Measurements from ENCODE around the gene PDGFB. TPM values are rescaled to one million over a fixed set of nuclear protein-coding genes. Genes with fewer than 3 reads are reported as not detected.

PDGFB gene
- total RNA-seq, 1 experiment from 2014 or later, result 9.2 TPM

DNA sequence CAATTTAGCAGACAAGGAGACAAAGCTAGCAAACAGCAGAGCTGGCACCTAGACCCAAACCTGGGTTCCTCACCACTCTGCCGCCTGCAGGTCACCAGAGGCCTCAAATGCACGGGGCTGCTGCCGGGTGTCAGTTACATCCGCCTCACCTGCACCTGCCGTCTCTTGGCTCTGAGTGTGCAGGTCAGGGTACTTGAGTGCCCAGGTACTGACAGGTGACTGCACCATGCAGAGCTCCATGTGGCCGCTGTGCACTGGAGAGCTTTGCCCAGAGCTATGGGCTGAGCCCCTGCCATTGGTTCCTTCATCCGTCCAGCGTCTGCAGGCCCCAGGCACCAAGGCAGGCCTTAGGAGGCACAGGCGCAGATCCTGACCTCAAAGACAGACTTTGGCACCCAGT lies 35.0 kb downstream of the PDGFB start (continued):
- TF ChIP-seq, protein P1, sequence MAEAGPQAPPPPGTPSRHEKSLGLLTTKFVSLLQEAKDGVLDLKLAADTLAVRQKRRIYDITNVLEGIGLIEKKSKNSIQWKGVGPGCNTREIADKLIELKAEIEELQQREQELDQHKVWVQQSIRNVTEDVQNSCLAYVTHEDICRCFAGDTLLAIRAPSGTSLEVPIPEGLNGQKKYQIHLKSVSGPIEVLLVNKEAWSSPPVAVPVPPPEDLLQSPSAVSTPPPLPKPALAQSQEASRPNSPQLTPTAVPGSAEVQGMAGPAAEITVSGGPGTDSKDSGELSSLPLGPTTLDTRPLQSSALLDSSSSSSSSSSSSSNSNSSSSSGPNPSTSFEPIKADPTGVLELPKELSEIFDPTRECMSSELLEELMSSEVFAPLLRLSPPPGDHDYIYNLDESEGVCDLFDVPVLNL (CRISPR knock-in tag; IDR thresholded peaks at IDR 0.05; ENCODE audit: borderline replicate concordance, low read depth), result no peak
- TF ChIP-seq ZNF416 (CRISPR knock-in tag; IDR thresholded peaks at IDR 0.05) (no peak), GTF2I (CRISPR knock-in tag; conservative IDR thresholded peaks at IDR 0.05) (no peak), ZBTB21 (CRISPR knock-in tag; IDR thresholded peaks at IDR 0.05; ENCODE audit: borderline replicate concordance) (no peak), ESRRA (CRISPR knock-in tag; IDR thresholded peaks at IDR 0.05; ENCODE audit: borderline replicate concordance) (no peak), KAT7 (CRISPR knock-in tag; IDR thresholded peaks at IDR 0.05; ENCODE audit: borderline replicate concordance) (no peak)

DNA sequence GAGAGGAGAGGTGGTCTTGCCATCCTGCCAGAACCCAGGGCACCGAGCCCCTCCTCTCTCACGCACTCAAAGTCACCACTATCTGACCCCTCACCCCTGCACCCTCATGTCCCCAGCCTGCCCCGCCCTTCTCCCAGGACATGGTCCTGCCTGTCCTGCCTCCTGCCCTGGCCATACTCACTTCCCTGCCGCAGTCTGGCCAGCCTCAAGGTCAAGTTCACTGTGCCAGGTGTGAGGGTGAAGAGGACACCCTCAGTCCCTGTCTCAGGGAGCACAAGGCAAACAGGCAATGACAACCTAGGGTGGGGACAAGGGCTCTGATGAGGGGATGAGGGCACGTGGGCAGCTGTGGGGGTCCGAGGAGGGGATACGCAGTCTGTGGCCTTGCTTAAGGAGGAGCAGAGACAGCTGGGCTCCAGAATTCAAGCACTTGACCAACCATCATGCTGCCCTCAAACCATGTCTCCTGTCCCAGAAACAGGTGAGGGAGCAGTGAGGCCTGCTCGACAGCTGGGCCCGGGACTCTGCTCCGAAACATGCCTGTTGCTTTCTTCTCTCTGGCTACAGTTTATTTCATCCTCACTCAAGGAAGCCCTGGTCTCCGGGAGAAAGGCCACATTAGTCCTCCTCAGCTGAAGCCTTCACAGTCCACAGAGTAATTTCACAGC lies 36.6 kb downstream of the PDGFB start:
- TF ChIP-seq, protein P2, sequence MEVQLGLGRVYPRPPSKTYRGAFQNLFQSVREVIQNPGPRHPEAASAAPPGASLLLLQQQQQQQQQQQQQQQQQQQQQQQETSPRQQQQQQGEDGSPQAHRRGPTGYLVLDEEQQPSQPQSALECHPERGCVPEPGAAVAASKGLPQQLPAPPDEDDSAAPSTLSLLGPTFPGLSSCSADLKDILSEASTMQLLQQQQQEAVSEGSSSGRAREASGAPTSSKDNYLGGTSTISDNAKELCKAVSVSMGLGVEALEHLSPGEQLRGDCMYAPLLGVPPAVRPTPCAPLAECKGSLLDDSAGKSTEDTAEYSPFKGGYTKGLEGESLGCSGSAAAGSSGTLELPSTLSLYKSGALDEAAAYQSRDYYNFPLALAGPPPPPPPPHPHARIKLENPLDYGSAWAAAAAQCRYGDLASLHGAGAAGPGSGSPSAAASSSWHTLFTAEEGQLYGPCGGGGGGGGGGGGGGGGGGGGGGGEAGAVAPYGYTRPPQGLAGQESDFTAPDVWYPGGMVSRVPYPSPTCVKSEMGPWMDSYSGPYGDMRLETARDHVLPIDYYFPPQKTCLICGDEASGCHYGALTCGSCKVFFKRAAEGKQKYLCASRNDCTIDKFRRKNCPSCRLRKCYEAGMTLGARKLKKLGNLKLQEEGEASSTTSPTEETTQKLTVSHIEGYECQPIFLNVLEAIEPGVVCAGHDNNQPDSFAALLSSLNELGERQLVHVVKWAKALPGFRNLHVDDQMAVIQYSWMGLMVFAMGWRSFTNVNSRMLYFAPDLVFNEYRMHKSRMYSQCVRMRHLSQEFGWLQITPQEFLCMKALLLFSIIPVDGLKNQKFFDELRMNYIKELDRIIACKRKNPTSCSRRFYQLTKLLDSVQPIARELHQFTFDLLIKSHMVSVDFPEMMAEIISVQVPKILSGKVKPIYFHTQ (CRISPR knock-in tag; IDR thresholded peaks at IDR 0.05), result no peak
- no peak for TF ChIP-seq KAT7 (CRISPR knock-in tag; IDR thresholded peaks at IDR 0.05; ENCODE audit: borderline replicate concordance)
- no peak overlapping the region for H3K4me3 Mint-ChIP-seq
- no peak for DNase-seq (ENCODE audit: low spot score)
- ChIA-PET CTCF (interaction anchor here (0.7 to 1.1 kb wide), 2 partner anchors 33 to 1724 kb away, joined by 3 read pairs; no protein-coding TSS in a partner anchor), POLR2A (interaction anchor here (1.5 to 2.0 kb wide), 3 partner anchors 23 to 29 kb away, joined by 4 read pairs; no protein-coding TSS in a partner anchor)
- H3K27me3 Mint-ChIP-seq (ENCODE audit: low read depth), result no peaks in the 10 kb centered on the region
- H3K9me3 Mint-ChIP-seq, result no peaks in the 10 kb centered on the region
- peaks cover 26% of the 10 kb centered on the region for H3K4me1 Mint-ChIP-seq
- ATAC-seq, result no peak
- H3K36me3 Mint-ChIP-seq, result no peaks in the 10 kb centered on the region
- H3K27ac Mint-ChIP-seq, result peak overlapping the region; percentile 87

DNA sequence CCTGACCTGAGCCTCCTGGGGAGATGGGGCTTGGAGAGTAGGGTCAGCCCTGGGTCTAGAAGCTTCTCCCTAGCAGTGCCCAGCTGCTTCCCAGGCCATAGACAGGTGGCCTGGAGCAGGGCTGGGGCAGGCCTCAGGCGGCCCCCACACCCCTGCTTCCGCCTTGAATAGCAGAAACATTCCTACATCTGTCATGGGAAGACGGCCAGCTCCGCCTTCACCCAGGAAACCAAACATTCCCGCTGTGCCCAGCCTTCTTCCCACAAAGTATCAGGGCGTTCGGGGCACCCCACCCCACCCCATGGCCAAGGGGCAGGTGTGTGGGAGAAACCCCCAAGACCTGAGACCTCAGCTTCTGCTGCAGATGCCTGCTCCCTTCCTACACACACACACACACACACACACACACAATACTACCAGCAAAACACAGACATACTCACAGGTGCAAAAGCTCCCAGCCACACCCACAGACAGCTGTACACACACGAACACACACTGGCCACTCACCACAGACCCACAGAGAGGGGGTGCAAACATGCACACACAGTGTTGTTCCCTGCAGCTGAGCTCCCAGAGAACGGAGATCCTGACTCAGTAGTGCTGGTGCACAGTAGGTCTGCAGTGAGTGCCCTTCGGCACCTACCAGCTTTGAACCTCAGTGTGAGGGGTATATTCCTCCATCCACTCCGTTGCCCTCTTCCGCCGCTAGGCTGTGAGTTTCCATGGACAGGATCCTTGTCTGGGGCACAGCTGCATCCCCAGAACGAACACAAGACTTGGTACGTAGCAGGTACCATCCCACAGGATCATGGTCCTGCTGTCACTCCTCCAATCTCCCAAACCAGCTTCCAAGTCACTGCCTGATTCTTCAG lies 37.4 kb downstream of the PDGFB start:
- no peaks in the 10 kb centered on the region for H3K36me3 Mint-ChIP-seq
- ChIA-PET CTCF (interaction anchor here (0.7 to 3.8 kb wide), 5 partner anchors 8 to 1723 kb away, joined by 3 to 20 read pairs (median 3); no protein-coding TSS in a partner anchor), POLR2A (interaction anchor here (0.8 to 2.0 kb wide), 5 partner anchors 23 to 35 kb away, joined by 3 to 4 read pairs (median 4); no protein-coding TSS in a partner anchor)
- no peak for DNase-seq (ENCODE audit: low spot score)
- H3K9me3 Mint-ChIP-seq, result no peaks in the 10 kb centered on the region
- H3K4me1 Mint-ChIP-seq, result peaks cover 28% of the 10 kb centered on the region
- H3K4me3 Mint-ChIP-seq, result no peak overlapping the region
- no peak for ATAC-seq
- H3K27me3 Mint-ChIP-seq (ENCODE audit: low read depth), result no peaks in the 10 kb centered on the region
- no peak for TF ChIP-seq ZNF232 (CRISPR knock-in tag; IDR thresholded peaks at IDR 0.05)
- TF ChIP-seq, protein P3, sequence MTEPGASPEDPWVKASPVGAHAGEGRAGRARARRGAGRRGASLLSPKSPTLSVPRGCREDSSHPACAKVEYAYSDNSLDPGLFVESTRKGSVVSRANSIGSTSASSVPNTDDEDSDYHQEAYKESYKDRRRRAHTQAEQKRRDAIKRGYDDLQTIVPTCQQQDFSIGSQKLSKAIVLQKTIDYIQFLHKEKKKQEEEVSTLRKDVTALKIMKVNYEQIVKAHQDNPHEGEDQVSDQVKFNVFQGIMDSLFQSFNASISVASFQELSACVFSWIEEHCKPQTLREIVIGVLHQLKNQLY (CRISPR knock-in tag; IDR thresholded peaks at IDR 0.05), result no peak
- TF ChIP-seq, protein P4, sequence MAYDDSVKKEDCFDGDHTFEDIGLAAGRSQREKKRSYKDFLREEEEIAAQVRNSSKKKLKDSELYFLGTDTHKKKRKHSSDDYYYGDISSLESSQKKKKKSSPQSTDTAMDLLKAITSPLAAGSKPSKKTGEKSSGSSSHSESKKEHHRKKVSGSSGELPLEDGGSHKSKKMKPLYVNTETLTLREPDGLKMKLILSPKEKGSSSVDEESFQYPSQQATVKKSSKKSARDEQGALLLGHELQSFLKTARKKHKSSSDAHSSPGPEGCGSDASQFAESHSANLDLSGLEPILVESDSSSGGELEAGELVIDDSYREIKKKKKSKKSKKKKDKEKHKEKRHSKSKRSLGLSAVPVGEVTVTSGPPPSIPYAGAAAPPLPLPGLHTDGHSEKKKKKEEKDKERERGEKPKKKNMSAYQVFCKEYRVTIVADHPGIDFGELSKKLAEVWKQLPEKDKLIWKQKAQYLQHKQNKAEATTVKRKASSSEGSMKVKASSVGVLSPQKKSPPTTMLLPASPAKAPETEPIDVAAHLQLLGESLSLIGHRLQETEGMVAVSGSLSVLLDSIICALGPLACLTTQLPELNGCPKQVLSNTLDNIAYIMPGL (CRISPR knock-in tag; IDR thresholded peaks at IDR 0.05), result no peak
- no peak for TF ChIP-seq SOX15 (CRISPR knock-in tag; IDR thresholded peaks at IDR 0.05)
- H3K27ac Mint-ChIP-seq, result peak overlapping the region; percentile 87

All from WTC11 (cell line).